Liver (tissue), 9 donors: ENCODE data around the gene DEAF1. TPM values are rescaled to one million over a fixed set of nuclear protein-coding genes. Genes with fewer than 3 reads are reported as not detected.

Experiments used
- DNase-seq: peaks from one replicate; pipeline ENCODE4 v3.0.0-alpha.2; 2017; ENCODE audit warnings: low spot score
- H3K27ac ChIP-seq, 2 donors: one replicate each; pipeline ENCODE4 v1.7.0; 2013; ENCODE audit warnings: inconsistent platforms in 2 of 2, low read length in 2 of 2, control low read depth in 1 of 2, low read depth in 1 of 2, mild to moderate bottlenecking in 1 of 2
- H3K27me3 ChIP-seq, 4 donors: one replicate each; pipeline versions ENCODE4 v1.6.1 to v1.7.0; 2013; ENCODE audit warnings: low read length in 3 of 4, inconsistent platforms in 1 of 4, mild to moderate bottlenecking in 1 of 4, moderate library complexity in 1 of 4; ENCODE audit not compliant: control insufficient read depth in 4 of 4, insufficient read depth in 4 of 4
- H3K36me3 ChIP-seq, 4 donors: one replicate each; pipeline versions ENCODE4 v1.6.1 to v1.7.0; 2013; ENCODE audit warnings: low read length in 3 of 4, mild to moderate bottlenecking in 3 of 4, low read depth in 1 of 4, moderate library complexity in 1 of 4; ENCODE audit not compliant: control insufficient read depth in 4 of 4, insufficient read depth in 3 of 4
- H3K4me1 ChIP-seq, 4 donors: one replicate each; pipeline versions ENCODE4 v1.6.1 to v1.7.0; 2013; ENCODE audit warnings: low read length in 3 of 4, mild to moderate bottlenecking in 3 of 4, moderate library complexity in 1 of 4; ENCODE audit not compliant: control insufficient read depth in 4 of 4, insufficient read depth in 4 of 4
- H3K4me3 ChIP-seq, 3 donors: one replicate each; pipeline versions ENCODE4 v1.6.1 to v1.7.0; 2013; ENCODE audit warnings: low read length in 3 of 3, control low read depth in 1 of 3, low read depth in 1 of 3, mild to moderate bottlenecking in 1 of 3
- H3K9ac ChIP-seq, 2 donors: one replicate each; pipeline ENCODE4 v1.7.0; 2013; ENCODE audit warnings: low read length in 2 of 2, mild to moderate bottlenecking in 2 of 2, moderate library complexity in 2 of 2, control low read depth in 1 of 2, low read depth in 1 of 2
- H3K9me3 ChIP-seq, 4 donors: one replicate each; pipeline versions ENCODE4 v1.6.1 to v1.7.0; 2013; ENCODE audit warnings: low read length in 3 of 4; ENCODE audit not compliant: control insufficient read depth in 4 of 4
- EGR1 ChIP-seq, 2 donors: IDR thresholded peaks; 2 replicates each; pipeline ENCODE4 v1.6.1; 2016 to 2018; ENCODE audit warnings: antibody characterized with exemption in 2 of 2, low read depth in 2 of 2
- FOXA1 ChIP-seq: IDR thresholded peaks from 2 replicates; pipeline ENCODE4 v1.6.1; 2016; ENCODE audit warnings: antibody characterized with exemption
- FOXA2 ChIP-seq: IDR thresholded peaks from 2 replicates; pipeline ENCODE4 v1.6.1; 2016; ENCODE audit warnings: antibody characterized with exemption
- GABPA ChIP-seq, 2 donors: IDR thresholded peaks in 1 of 2; conservative IDR thresholded peaks in 1 of 2; 2 replicates each; pipeline ENCODE4 v1.6.1; 2016; ENCODE audit warnings: antibody characterized with exemption in 2 of 2, mild to moderate bottlenecking in 1 of 2, moderate library complexity in 1 of 2
- HNF4G ChIP-seq: IDR thresholded peaks from 2 replicates; pipeline ENCODE4 v1.6.1; 2016; ENCODE audit warnings: antibody characterized with exemption
- JUND ChIP-seq, 2 donors: IDR thresholded peaks; 2 replicates each; pipeline ENCODE4 v1.6.1; 2016; ENCODE audit warnings: antibody characterized with exemption in 2 of 2
- NR2F2 ChIP-seq: IDR thresholded peaks from 2 replicates; pipeline ENCODE4 v1.6.1; 2016; ENCODE audit warnings: antibody characterized with exemption
- RAD21 ChIP-seq, 2 donors: IDR thresholded peaks; 2 replicates each; pipeline ENCODE4 v1.6.1; 2016; ENCODE audit warnings: antibody characterized with exemption in 2 of 2, mild to moderate bottlenecking in 2 of 2
- RXRA ChIP-seq, 2 donors: IDR thresholded peaks; 2 replicates each; pipeline ENCODE4 v1.6.1; 2017 to 2018; ENCODE audit warnings: antibody characterized with exemption in 2 of 2, mild to moderate bottlenecking in 1 of 2
- SP1 ChIP-seq: IDR thresholded peaks from 2 replicates; pipeline ENCODE4 v1.6.1; 2018; ENCODE audit warnings: antibody characterized with exemption, mild to moderate bottlenecking
- TAF1 ChIP-seq: conservative IDR thresholded peaks from 2 replicates; pipeline ENCODE4 v1.6.1; 2016; ENCODE audit warnings: antibody characterized with exemption, mild to moderate bottlenecking
- YY1 ChIP-seq: IDR thresholded peaks from 2 replicates; pipeline ENCODE4 v1.6.1; 2016; ENCODE audit warnings: antibody characterized with exemption, mild to moderate bottlenecking
- WGBS: extraction: QIAGEN DNeasy Blood & Tissue Kit; methylation state at CpG from one replicate; pipeline ENCODE4 v1.1.7; 2013; 5-methylcytosine and 5-hydroxymethylcytosine counted together
- polyA plus RNA-seq, 2 donors: library from polyadenylated mRNA; stranded (reverse) in 1 of 2; unstranded in 1 of 2; fragments of 200-250 nt in 1 of 2; fragments of >200 nt in 1 of 2; fragmentation: Nextera tagmentation in 1 of 2; extraction: Ambion mirVana in 1 of 2; gene quantifications; one replicate each; pipeline versions ENCODE4 v1.2.1 to v1.2.3, GENCODE V29; 2013 to 2015
- total RNA-seq, 2 donors: library from RNA; depleted of rRNA; stranded (reverse); fragments of >200 nt; gene quantifications; one replicate each; pipeline ENCODE4 v1.2.3, GENCODE V29; 2014
- TF ChIP-seq, protein P1 (sequence below): fragments of 150-350 bp; IDR thresholded peaks from 2 replicates; pipeline ENCODE4 v1.5.1; 2017; ENCODE audit warnings: improper control_type of control experiment, low read depth, low read length; ENCODE audit not compliant: missing input control
- TF ChIP-seq, protein P2 (sequence below): IDR thresholded peaks from 2 replicates; pipeline ENCODE4 v1.6.1; 2016; ENCODE audit warnings: antibody characterized with exemption
- TF ChIP-seq, protein P3 (sequence below): IDR thresholded peaks from 2 replicates; pipeline ENCODE4 v1.6.1; 2016; ENCODE audit warnings: antibody characterized with exemption
- TF ChIP-seq, protein P4 (sequence below): IDR thresholded peaks from 2 replicates; pipeline ENCODE4 v1.6.1; 2016; ENCODE audit warnings: antibody characterized with exemption
- TF ChIP-seq, protein P5 (sequence below): IDR thresholded peaks from 2 replicates; pipeline ENCODE4 v1.6.1; 2016; ENCODE audit warnings: antibody characterized with exemption, mild to moderate bottlenecking
- donor health status: healthy.
- donor health status: healthy.
- donor health status: healthy.
- donor health status: healthy.
- donor health status: healthy.

DEAF1 gene
- total and polyA plus RNA-seq, 4 donors, result 7.0 to 11.4 (median 10.1) TPM

DNA sequence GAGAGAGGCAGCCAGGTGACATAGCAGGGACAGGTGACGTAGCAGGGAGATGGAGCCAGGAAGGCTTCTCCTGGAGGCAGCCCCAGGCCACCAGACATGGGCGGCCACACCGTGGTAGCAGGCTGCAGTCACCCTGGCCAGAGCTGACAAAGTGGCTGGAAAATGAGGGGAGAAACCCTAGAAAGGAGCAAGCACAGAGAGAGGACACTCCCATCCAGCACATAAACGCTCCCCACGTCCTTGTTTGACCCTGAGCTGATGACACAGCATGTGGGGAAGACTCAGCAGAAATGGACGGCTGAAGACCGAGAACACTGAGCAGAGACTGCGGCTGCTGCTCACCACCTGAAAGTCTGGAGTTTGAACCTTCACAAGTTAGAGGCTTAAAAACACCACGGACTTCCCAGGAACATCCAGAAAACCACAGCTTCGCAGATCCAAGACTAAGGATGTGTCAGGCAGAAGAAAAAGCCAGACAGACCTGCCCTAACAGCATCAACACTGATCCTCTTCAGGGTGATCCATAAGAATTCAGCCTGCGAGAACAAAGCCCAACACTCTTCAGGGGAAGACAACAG, 29.2 kb downstream of the DEAF1 start:
- H3K4me1 ChIP-seq, result peaks cover 0 to 11% (median 4%) of the 10 kb centered on the region in 4 donors
- H3K9me3 ChIP-seq, result no peaks in the 10 kb centered on the region
- TF ChIP-seq, protein P1, sequence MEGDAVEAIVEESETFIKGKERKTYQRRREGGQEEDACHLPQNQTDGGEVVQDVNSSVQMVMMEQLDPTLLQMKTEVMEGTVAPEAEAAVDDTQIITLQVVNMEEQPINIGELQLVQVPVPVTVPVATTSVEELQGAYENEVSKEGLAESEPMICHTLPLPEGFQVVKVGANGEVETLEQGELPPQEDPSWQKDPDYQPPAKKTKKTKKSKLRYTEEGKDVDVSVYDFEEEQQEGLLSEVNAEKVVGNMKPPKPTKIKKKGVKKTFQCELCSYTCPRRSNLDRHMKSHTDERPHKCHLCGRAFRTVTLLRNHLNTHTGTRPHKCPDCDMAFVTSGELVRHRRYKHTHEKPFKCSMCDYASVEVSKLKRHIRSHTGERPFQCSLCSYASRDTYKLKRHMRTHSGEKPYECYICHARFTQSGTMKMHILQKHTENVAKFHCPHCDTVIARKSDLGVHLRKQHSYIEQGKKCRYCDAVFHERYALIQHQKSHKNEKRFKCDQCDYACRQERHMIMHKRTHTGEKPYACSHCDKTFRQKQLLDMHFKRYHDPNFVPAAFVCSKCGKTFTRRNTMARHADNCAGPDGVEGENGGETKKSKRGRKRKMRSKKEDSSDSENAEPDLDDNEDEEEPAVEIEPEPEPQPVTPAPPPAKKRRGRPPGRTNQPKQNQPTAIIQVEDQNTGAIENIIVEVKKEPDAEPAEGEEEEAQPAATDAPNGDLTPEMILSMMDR, result no peak
- TF ChIP-seq HNF4G (no peak), GABPA (IDR thresholded peaks at IDR 0.05 in 1 of 2, conservative IDR thresholded peaks at IDR 0.05 in 1 of 2) (no peak), NR2F2 (no peak), YY1 (no peak), RXRA (IDR thresholded peaks at IDR 0.05) (no peak), SP1 (no peak), EGR1 (IDR thresholded peaks at IDR 0.05; ENCODE audit: low read depth in 2 of 2) (no peak), RAD21 (IDR thresholded peaks at IDR 0.05) (no peak), FOXA2 (no peak), JUND (IDR thresholded peaks at IDR 0.05) (no peak), TAF1 (no peak), FOXA1 (no peak)
- TF ChIP-seq, protein P2, sequence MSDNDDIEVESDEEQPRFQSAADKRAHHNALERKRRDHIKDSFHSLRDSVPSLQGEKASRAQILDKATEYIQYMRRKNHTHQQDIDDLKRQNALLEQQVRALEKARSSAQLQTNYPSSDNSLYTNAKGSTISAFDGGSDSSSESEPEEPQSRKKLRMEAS, result no peak
- TF ChIP-seq, protein P3, sequence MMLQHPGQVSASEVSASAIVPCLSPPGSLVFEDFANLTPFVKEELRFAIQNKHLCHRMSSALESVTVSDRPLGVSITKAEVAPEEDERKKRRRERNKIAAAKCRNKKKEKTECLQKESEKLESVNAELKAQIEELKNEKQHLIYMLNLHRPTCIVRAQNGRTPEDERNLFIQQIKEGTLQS, result no peak
- TF ChIP-seq, protein P4, sequence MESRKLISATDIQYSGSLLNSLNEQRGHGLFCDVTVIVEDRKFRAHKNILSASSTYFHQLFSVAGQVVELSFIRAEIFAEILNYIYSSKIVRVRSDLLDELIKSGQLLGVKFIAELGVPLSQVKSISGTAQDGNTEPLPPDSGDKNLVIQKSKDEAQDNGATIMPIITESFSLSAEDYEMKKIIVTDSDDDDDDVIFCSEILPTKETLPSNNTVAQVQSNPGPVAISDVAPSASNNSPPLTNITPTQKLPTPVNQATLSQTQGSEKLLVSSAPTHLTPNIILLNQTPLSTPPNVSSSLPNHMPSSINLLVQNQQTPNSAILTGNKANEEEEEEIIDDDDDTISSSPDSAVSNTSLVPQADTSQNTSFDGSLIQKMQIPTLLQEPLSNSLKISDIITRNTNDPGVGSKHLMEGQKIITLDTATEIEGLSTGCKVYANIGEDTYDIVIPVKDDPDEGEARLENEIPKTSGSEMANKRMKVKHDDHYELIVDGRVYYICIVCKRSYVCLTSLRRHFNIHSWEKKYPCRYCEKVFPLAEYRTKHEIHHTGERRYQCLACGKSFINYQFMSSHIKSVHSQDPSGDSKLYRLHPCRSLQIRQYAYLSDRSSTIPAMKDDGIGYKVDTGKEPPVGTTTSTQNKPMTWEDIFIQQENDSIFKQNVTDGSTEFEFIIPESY, result no peak
- TF ChIP-seq, protein P5, sequence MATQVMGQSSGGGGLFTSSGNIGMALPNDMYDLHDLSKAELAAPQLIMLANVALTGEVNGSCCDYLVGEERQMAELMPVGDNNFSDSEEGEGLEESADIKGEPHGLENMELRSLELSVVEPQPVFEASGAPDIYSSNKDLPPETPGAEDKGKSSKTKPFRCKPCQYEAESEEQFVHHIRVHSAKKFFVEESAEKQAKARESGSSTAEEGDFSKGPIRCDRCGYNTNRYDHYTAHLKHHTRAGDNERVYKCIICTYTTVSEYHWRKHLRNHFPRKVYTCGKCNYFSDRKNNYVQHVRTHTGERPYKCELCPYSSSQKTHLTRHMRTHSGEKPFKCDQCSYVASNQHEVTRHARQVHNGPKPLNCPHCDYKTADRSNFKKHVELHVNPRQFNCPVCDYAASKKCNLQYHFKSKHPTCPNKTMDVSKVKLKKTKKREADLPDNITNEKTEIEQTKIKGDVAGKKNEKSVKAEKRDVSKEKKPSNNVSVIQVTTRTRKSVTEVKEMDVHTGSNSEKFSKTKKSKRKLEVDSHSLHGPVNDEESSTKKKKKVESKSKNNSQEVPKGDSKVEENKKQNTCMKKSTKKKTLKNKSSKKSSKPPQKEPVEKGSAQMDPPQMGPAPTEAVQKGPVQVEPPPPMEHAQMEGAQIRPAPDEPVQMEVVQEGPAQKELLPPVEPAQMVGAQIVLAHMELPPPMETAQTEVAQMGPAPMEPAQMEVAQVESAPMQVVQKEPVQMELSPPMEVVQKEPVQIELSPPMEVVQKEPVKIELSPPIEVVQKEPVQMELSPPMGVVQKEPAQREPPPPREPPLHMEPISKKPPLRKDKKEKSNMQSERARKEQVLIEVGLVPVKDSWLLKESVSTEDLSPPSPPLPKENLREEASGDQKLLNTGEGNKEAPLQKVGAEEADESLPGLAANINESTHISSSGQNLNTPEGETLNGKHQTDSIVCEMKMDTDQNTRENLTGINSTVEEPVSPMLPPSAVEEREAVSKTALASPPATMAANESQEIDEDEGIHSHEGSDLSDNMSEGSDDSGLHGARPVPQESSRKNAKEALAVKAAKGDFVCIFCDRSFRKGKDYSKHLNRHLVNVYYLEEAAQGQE, result no peak
- H3K36me3 ChIP-seq, result peaks cover 0 to 13% (median 3%) of the 10 kb centered on the region in 4 donors
- H3K27me3 ChIP-seq, result no peaks in the 10 kb centered on the region
- H3K4me3 ChIP-seq, result no peak overlapping the region
- H3K9ac ChIP-seq, result no peak overlapping the region
- no peak for DNase-seq
- WGBS, result 81% methylated on average over 11 of the region's 11 CpGs
- H3K27ac ChIP-seq, result no peak overlapping the region
